GM23248 (cell line): ENCODE measurements around the gene TIAM2. TPM values are rescaled to one million over a fixed set of nuclear protein-coding genes. Genes with fewer than 3 reads are reported as not detected.

Source experiments
- DNase-seq: peaks from one replicate; pipeline ENCODE4 v3.0.0-alpha.2; 2015
- H2AFZ ChIP-seq: fragments of 200-600 bp; sonication (generic); 2 replicates; pipeline ENCODE4 v1.6.1; 2016; ENCODE audit warnings: antibody characterized with exemption
- H3F3A ChIP-seq: fragments of 200-600 bp; sonication (generic); 2 replicates; pipeline ENCODE4 v1.6.1; 2016; ENCODE audit warnings: mild to moderate bottlenecking, antibody characterized with exemption, mixed run types; ENCODE audit not compliant: insufficient read depth
- H3K27ac ChIP-seq: fragments of 200-600 bp; sonication (generic); 2 replicates; pipeline ENCODE4 v1.5.1; 2016; ENCODE audit warnings: mild to moderate bottlenecking
- H3K27me3 ChIP-seq: fragments of 200-600 bp; sonication (generic); replicated peaks from 2 replicates; pipeline ENCODE4 v1.6.1; 2016; ENCODE audit warnings: mild to moderate bottlenecking; ENCODE audit not compliant: insufficient read depth
- H3K36me3 ChIP-seq: fragments of 200-600 bp; sonication (generic); 2 replicates; pipeline ENCODE4 v1.6.1; 2016; ENCODE audit warnings: low read depth, mild to moderate bottlenecking
- H3K4me1 ChIP-seq: fragments of 200-600 bp; sonication (generic); 2 replicates; pipeline ENCODE4 v1.6.1; 2016; ENCODE audit warnings: mild to moderate bottlenecking; ENCODE audit not compliant: insufficient read depth
- H3K4me2 ChIP-seq: fragments of 200-600 bp; sonication (generic); one replicate; pipeline ENCODE4 v1.6.1; 2016; ENCODE audit warnings: mild to moderate bottlenecking; ENCODE audit not compliant: unreplicated experiment
- H3K4me3 ChIP-seq: fragments of 200-600 bp; sonication (generic); 2 replicates; pipeline ENCODE4 v1.5.1; 2016; ENCODE audit warnings: mild to moderate bottlenecking
- H3K79me2 ChIP-seq: fragments of 200-600 bp; sonication (generic); 2 replicates; pipeline ENCODE4 v1.6.1; 2016; ENCODE audit warnings: mild to moderate bottlenecking; ENCODE audit not compliant: insufficient read depth
- H3K9ac ChIP-seq: fragments of 200-600 bp; sonication (generic); 2 replicates; pipeline ENCODE4 v1.6.1; 2016; ENCODE audit warnings: mild to moderate bottlenecking
- H3K9me2 ChIP-seq: fragments of 200-600 bp; sonication (generic); 2 replicates; pipeline ENCODE4 v1.6.1; 2016; ENCODE audit warnings: mixed run types, mild to moderate bottlenecking, moderate library complexity; ENCODE audit not compliant: insufficient read depth
- H3K9me3 ChIP-seq: fragments of 200-600 bp; sonication (generic); one replicate; pipeline ENCODE4 v1.6.1; 2017; ENCODE audit warnings: low read depth
- H4K20me1 ChIP-seq: fragments of 200-600 bp; sonication (generic); 2 replicates; pipeline ENCODE4 v1.6.0; 2016; ENCODE audit not compliant: insufficient read depth
- EZH2 ChIP-seq: fragments of 200-600 bp; sonication (generic); IDR thresholded peaks from 2 replicates; pipeline ENCODE4 v1.6.1; 2018; ENCODE audit warnings: antibody characterized with exemption, mild to moderate bottlenecking; ENCODE audit not compliant: insufficient read depth, poor library complexity, severe bottlenecking
- EZH2phosphoT487 ChIP-seq: fragments of 200-600 bp; sonication (generic); IDR thresholded peaks from 2 replicates; pipeline ENCODE4 v1.6.1; 2018; ENCODE audit warnings: antibody characterized with exemption, moderate library complexity, mild to moderate bottlenecking, low read depth; ENCODE audit not compliant: insufficient read depth
- WGBS, 2 experiments: methylation state at CpG; one replicate each; pipeline ENCODE4 v1.1.6; 2015 to 2017; ENCODE audit warnings: low lambda C conversion rate in 2 of 2, low coverage in 1 of 2; ENCODE audit errors: missing lambda C conversion rate in 2 of 2; 5-methylcytosine and 5-hydroxymethylcytosine counted together
- in situ Hi-C: fragments of 300-500 bp; cut with MboI; formaldehyde crosslinking; loops from 2 replicates; pipeline ENCODE4 v1.15.0; 2020
- polyA plus RNA-seq: library from polyadenylated mRNA; unstranded; fragments of >200 nt; fragmentation: Nextera tagmentation; extraction: Ambion mirVana; gene quantifications from 2 replicates; pipeline ENCODE4 v1.2.1, GENCODE V29; 2016
- total RNA-seq: library from RNA; depleted of rRNA; stranded (reverse); fragments of >200 nt; shearing (Covaris generic); gene quantifications from 2 replicates; pipeline ENCODE4 v1.2.3, GENCODE V29; 2014

The TIAM2 gene
- total and polyA plus RNA-seq, 2 experiments from 2014 or later = 2.4 to 2.6 TPM

- Histone ChIP-seq H3F3A (no peaks in the 10 kb centered on the region), H3K4me1 (no peaks in the 10 kb centered on the region), H3K27ac (no peak overlapping the region), H3K4me2 (no peak overlapping the region), H3K79me2 (no peaks in the 10 kb centered on the region), H3K9me3 (no peaks in the 10 kb centered on the region), H3K9ac (no peak overlapping the region), H2AFZ (no peak overlapping the region), H3K27me3 (no peaks in the 10 kb centered on the region), H3K4me3 (no peak overlapping the region), H3K36me3 (no peaks in the 10 kb centered on the region), H4K20me1 (no peaks in the 10 kb centered on the region), H3K9me2 (no peaks in the 10 kb centered on the region)
- TF ChIP-seq EZH2 (no peak), EZH2phosphoT487 (no peak)
- no peak for DNase-seq
- WGBS, 2 experiments = 84 to 88% methylated on average over 4 of the region's 4 CpGs
- in situ Hi-C loops = no loop called here
These were observed 11.0 kb upstream of the TIAM2 start for GRCh38 chr6:154984146-154984545.

GRCh38 chr6:154986787-154987235, 8.3 kb upstream of the TIAM2 start:
- no peaks in the 10 kb centered on the region for H3K9me2 ChIP-seq
- H3K27me3 ChIP-seq = no peaks in the 10 kb centered on the region
- no peak for DNase-seq
- H3K4me1 ChIP-seq = no peaks in the 10 kb centered on the region
- H3K27ac ChIP-seq = no peak overlapping the region
- H3F3A ChIP-seq = no peaks in the 10 kb centered on the region
- no peak overlapping the region for H3K9ac ChIP-seq
- H3K9me3 ChIP-seq = no peaks in the 10 kb centered on the region
- H4K20me1 ChIP-seq = no peaks in the 10 kb centered on the region
- H3K4me3 ChIP-seq = no peak overlapping the region
- no peaks in the 10 kb centered on the region for H3K79me2 ChIP-seq
- TF ChIP-seq EZH2 = no peak
- no peak for TF ChIP-seq EZH2phosphoT487
- no peak overlapping the region for H2AFZ ChIP-seq
- H3K4me2 ChIP-seq = no peak overlapping the region
- 83 to 88% methylated on average over 4 of the region's 4 CpGs for WGBS, 2 experiments
- in situ Hi-C loops = no loop called here
- no peaks in the 10 kb centered on the region for H3K36me3 ChIP-seq

GRCh38 chr6:154989448-154989847, 5.7 kb upstream of the TIAM2 start:
- Histone ChIP-seq H3K4me2 (no peak overlapping the region), H2AFZ (no peak overlapping the region), H3K9me2 (no peaks in the 10 kb centered on the region), H4K20me1 (no peaks in the 10 kb centered on the region), H3K4me1 (no peaks in the 10 kb centered on the region), H3K27ac (no peak overlapping the region), H3K27me3 (no peaks in the 10 kb centered on the region), H3K9me3 (no peaks in the 10 kb centered on the region), H3K4me3 (no peak overlapping the region), H3K79me2 (no peaks in the 10 kb centered on the region), H3F3A (peaks cover 5% of the 10 kb centered on the region; the same call in 1 of the 2 replicates), H3K36me3 (no peaks in the 10 kb centered on the region), H3K9ac (no peak overlapping the region)
- no peak for TF ChIP-seq EZH2
- no peak for TF ChIP-seq EZH2phosphoT487
- 85 to 89% methylated on average over 7 of the region's 7 CpGs for WGBS, 2 experiments
- in situ Hi-C loops = no loop called here
- no peak for DNase-seq

- H3K27ac ChIP-seq = no peak overlapping the region
- no peak overlapping the region for H3K9ac ChIP-seq
- H3K9me2 ChIP-seq = no peaks in the 10 kb centered on the region
- no peaks in the 10 kb centered on the region for H4K20me1 ChIP-seq
- H3K79me2 ChIP-seq = no peaks in the 10 kb centered on the region
- H2AFZ ChIP-seq = no peak overlapping the region
- 31 to 32% methylated on average over 4 of the region's 4 CpGs for WGBS, 2 experiments
- H3K36me3 ChIP-seq = no peaks in the 10 kb centered on the region
- no peak overlapping the region for H3K4me3 ChIP-seq
- no peak overlapping the region for H3K4me2 ChIP-seq
- no peaks in the 10 kb centered on the region for H3K9me3 ChIP-seq
- TF ChIP-seq EZH2phosphoT487 = no peak
- in situ Hi-C loops = no loop called here
- no peaks in the 10 kb centered on the region for H3K27me3 ChIP-seq
- peak; percentile 51 for DNase-seq
- 0 out of 2 replicates have a peak, but pooled peaks cover 3% of the 10 kb centered on the region for H3K4me1 ChIP-seq
- peaks cover 5% of the 10 kb centered on the region; the same call in 1 of the 2 replicates for H3F3A ChIP-seq
These were observed 3.9 kb upstream of the TIAM2 start for GRCh38 chr6:154991207-154991606.

- DNase-seq = peak; percentile 24
- H3K27ac ChIP-seq = no peak overlapping the region
- H3K79me2 ChIP-seq = no peaks in the 10 kb centered on the region
- H3K4me2 ChIP-seq = no peak overlapping the region
- H3K27me3 ChIP-seq = no peaks in the 10 kb centered on the region
- no peaks in the 10 kb centered on the region for H3K9me3 ChIP-seq
- H3K4me1 ChIP-seq = 0 out of 2 replicates have a peak, but pooled peaks cover 7% of the 10 kb centered on the region
- H2AFZ ChIP-seq = no peak overlapping the region
- H3K4me3 ChIP-seq = no peak overlapping the region
- peaks cover 5% of the 10 kb centered on the region; the same call in 1 of the 2 replicates for H3F3A ChIP-seq
- H3K36me3 ChIP-seq = no peaks in the 10 kb centered on the region
- H3K9ac ChIP-seq = no peak overlapping the region
- no peaks in the 10 kb centered on the region for H3K9me2 ChIP-seq
- H4K20me1 ChIP-seq = no peaks in the 10 kb centered on the region
- in situ Hi-C loops = no loop called here
- TF ChIP-seq EZH2 (no peak), EZH2phosphoT487 (no peak)
- 47 to 62% methylated on average over 6 of the region's 6 CpGs for WGBS, 2 experiments
These were observed 2.1 kb upstream of the TIAM2 start for GRCh38 chr6:154993026-154993425.
